ENCODE measurements around the gene IQGAP1. TPM values are rescaled to one million over a fixed set of nuclear protein-coding genes. Genes with fewer than 3 reads are reported as not detected.

Gene IQGAP1
- total and polyA plus RNA-seq, 2 of the 13 experiments (the other 11 are each of a cell fraction or from before 2014, with no cell fraction given), result 29.5 to 37.9 TPM

DNA sequence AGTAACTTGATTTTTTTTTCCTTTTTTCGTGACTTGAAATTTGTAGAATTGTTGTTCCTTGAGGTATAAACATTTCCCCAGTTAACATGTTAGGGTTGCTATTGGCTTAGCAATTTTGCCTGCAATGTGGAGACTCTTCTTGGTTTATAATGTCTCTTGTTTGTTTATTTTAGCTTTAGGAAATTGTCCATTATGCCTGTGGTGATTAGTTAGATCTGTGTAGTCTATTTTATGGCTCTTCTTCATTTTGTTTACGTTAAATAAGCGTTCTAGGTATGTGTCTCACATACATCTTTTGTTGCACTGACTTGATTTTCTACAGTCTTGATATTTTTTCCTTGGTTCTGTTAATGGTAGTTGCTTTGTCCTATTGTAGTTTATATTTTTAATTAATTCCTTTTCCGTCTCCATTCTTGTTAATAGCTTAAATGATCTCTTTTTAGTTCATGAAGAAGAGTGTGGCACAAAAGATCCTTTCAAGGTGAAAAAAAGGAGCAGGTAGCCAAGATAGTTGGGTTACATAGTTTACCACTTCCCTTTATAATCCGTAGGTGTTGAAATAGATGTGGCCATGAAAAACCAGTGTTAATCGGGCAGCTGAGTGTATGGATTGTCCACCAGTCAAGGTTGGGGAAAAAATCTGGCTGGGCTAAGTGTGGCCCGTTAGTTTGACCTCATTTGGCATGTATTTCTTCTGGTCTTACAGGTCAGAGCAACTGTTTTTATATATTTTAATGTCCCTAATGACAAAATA, 12.1 kb downstream of the IQGAP1 start:
- peak overlapping the region; percentile 65 for H3K4me2 ChIP-seq (ENCODE audit: low read depth, low read length)
- TF ChIP-seq SRF (IDR thresholded peaks at IDR 0.05; ENCODE audit: low read depth, low read length), result no peak
- 0 out of 2 replicates have a peak, but pooled peaks have one; percentile 3 for TF ChIP-seq PAXIP1 (CRISPR knock-in tag; conservative IDR thresholded peaks at IDR 0.05)
- CTCF ChIA-PET (ENCODE audit: low intra/inter-chr PET ratio, low total read pairs), result no interaction called here
- H3K4me1 ChIP-seq (ENCODE audit: insufficient read depth, low read length), result peaks cover 36% of the 10 kb centered on the region
- FAIRE-seq (no peak), ATAC-seq (peak; percentile 78), DNase-seq (ENCODE audit: low spot score) (peak; percentile 28)
- H3K4me3 ChIP-seq (replicated peaks in 1 of 3; ENCODE audit: insufficient read depth in 1 of 3, low read depth in 2 of 3, low read length in 3 of 3), result peak overlapping the region in 2 of 3 experiments; percentile 16 to 34; a peak in 2 of 6 replicates
- H3K9me3 ChIP-seq (ENCODE audit: low read length), result no peaks in the 10 kb centered on the region
- peaks cover 48% of the 10 kb centered on the region for H3K79me2 ChIP-seq (ENCODE audit: insufficient read depth, low read length)
- BruUV-seq (replicated peaks), result no TSS peak
- H4K20me1 ChIP-seq (ENCODE audit: insufficient read depth, low read length), result no peaks in the 10 kb centered on the region
- H3K27me3 ChIP-seq (ENCODE audit: control insufficient read depth in 1 of 2, insufficient read depth in 2 of 2, low read length in 2 of 2), result no peaks in the 10 kb centered on the region
- no peak overlapping the region for H2AFZ ChIP-seq (ENCODE audit: low read length)
- H3K36me3 ChIP-seq (replicated peaks in 1 of 2; ENCODE audit: control insufficient read depth in 1 of 2, insufficient read depth in 2 of 2, low read length in 2 of 2), result no peaks in the 10 kb centered on the region
- in situ Hi-C loops (cut with HindIII; ENCODE audit: extremely low pct_ligation_motif_present, low pct_unique_long_range_greater_than_20kb), result no loop called here
- intact Hi-C loops (cut with micrococcal nuclease; ENCODE audit: unreplicated experiment), result no loop called here
- peak overlapping the region; percentile 70 for H3K9ac ChIP-seq (ENCODE audit: insufficient read depth, low read depth, low read length)
- POLR2A ChIA-PET, result interaction anchor here (2.5 kb wide), 1 partner anchor 12 kb away, joined by 17 read pairs; the partner anchor contains the start of gene IQGAP1
- H3K27ac ChIP-seq (ENCODE audit: extremely low read length, insufficient read depth, low read length), result peak overlapping the region; percentile 88
- WGBS (ENCODE audit: low lambda C conversion rate), result 68% methylated on average over 7 of the region's 7 CpGs

Data from HepG2 (cell line).